ENCODE results near the gene RPS6KB2. TPM values are rescaled to one million over a fixed set of nuclear protein-coding genes. Genes with fewer than 3 reads are reported as not detected.
"Not testable (repeated sequence)": the region's sequence is repeated elsewhere in the genome, so short reads cannot be mapped to it uniquely, and the experiment has no call there.

The RPS6KB2 gene
- total and polyA plus RNA-seq, 2 experiments from 2014 or later, result 29.5 to 41.3 TPM

GRCh38 chr11:67402192-67402839, 26.0 kb upstream of the RPS6KB2 start:
- ATAC-seq; H3K9me3 Mint-ChIP-seq; H3K27ac Mint-ChIP-seq; DNase-seq (ENCODE audit: low spot score); H3K27me3 ChIP-seq (ENCODE audit: insufficient read depth); H3K36me3 ChIP-seq (ENCODE audit: insufficient read depth); H3K9me2 ChIP-seq (ENCODE audit: insufficient read depth); H4K20me1 ChIP-seq (replicated peaks; ENCODE audit: insufficient read depth); H3F3A ChIP-seq (replicated peaks; ENCODE audit: low read depth): not testable (repeated sequence)
- Histone ChIP-seq H2AFZ (peak overlapping the region; percentile 82), H3K79me2 (replicated peaks; ENCODE audit: insufficient read depth) (peaks cover 16% of the 10 kb centered on the region), H3K4me2 (peak overlapping the region; percentile 73), H3K4me1 (ENCODE audit: insufficient read depth) (peaks cover 11% of the 10 kb centered on the region; the same call in 1 of the 2 replicates), H3K27ac (ENCODE audit: low read depth) (peak overlapping the region; percentile 91), H3K4me3 (peak overlapping the region; percentile 48)
- Mint-ChIP-seq H3K27me3 (ENCODE audit: insufficient read depth, low read depth, poor library complexity) (peaks cover 10% of the 10 kb centered on the region), H3K4me3 (peak overlapping the region; percentile 62; the same call in 2 of the 3 replicates), H3K36me3 (ENCODE audit: low read depth) (peaks cover 28% of the 10 kb centered on the region), H3K4me1 (peaks cover 23% of the 10 kb centered on the region)

DNA sequence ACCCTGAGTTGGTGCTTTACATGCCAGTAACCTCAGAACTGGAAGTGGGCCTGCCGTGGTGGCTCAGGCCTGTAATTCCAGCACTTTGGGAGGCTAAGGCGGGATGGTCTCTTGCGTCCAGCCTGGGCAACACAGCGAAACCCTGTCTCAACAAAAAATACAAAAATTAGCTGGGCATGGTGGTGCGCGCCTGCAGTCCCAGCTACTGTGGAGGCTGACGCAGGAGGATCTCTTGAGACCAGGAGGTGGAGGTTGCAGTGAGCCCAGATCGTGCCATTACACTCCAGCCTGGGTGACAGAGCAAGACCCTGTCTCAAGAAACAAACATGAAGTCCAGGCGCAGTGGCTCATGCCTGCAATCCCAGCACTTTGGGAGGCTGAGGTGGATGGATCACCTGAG, 25.2 kb upstream of the RPS6KB2 start:
- not testable (repeated sequence) for ATAC-seq; H3K36me3 ChIP-seq (ENCODE audit: insufficient read depth); DNase-seq (ENCODE audit: low spot score); H3K27ac Mint-ChIP-seq; H3F3A ChIP-seq (replicated peaks; ENCODE audit: low read depth); H4K20me1 ChIP-seq (replicated peaks; ENCODE audit: insufficient read depth); H3K27ac ChIP-seq (ENCODE audit: low read depth); H3K4me2 ChIP-seq; H3K4me1 ChIP-seq (ENCODE audit: insufficient read depth); H3K27me3 ChIP-seq (ENCODE audit: insufficient read depth); H3K4me3 ChIP-seq; H2AFZ ChIP-seq; H3K4me3 Mint-ChIP-seq; H3K9me2 ChIP-seq (ENCODE audit: insufficient read depth); H3K9me3 Mint-ChIP-seq
- Mint-ChIP-seq H3K4me1 (peaks cover 19% of the 10 kb centered on the region), H3K36me3 (ENCODE audit: low read depth) (peaks cover 21% of the 10 kb centered on the region), H3K27me3 (ENCODE audit: insufficient read depth, low read depth, poor library complexity) (peaks cover 15% of the 10 kb centered on the region)
- peaks cover 16% of the 10 kb centered on the region for H3K79me2 ChIP-seq (replicated peaks; ENCODE audit: insufficient read depth)

GRCh38 chr11:67404515-67405195, 23.6 kb upstream of the RPS6KB2 start:
- no peaks in the 10 kb centered on the region for H3F3A ChIP-seq (replicated peaks; ENCODE audit: low read depth)
- no peaks in the 10 kb centered on the region for H3K9me3 Mint-ChIP-seq
- no peak overlapping the region for H3K4me3 Mint-ChIP-seq
- no peak overlapping the region for H3K4me2 ChIP-seq
- H3K4me1 Mint-ChIP-seq, result peaks cover 18% of the 10 kb centered on the region
- ATAC-seq, result no peak
- H3K4me1 ChIP-seq (ENCODE audit: insufficient read depth), result peaks cover 11% of the 10 kb centered on the region; the same call in 1 of the 2 replicates
- no peak for DNase-seq (ENCODE audit: low spot score)
- H3K27me3 Mint-ChIP-seq (ENCODE audit: insufficient read depth, low read depth, poor library complexity), result peaks cover 20% of the 10 kb centered on the region
- no peak overlapping the region for H2AFZ ChIP-seq
- H3K9me2 ChIP-seq (ENCODE audit: insufficient read depth), result no peaks in the 10 kb centered on the region
- peaks cover 15% of the 10 kb centered on the region for H3K79me2 ChIP-seq (replicated peaks; ENCODE audit: insufficient read depth)
- H3K4me3 ChIP-seq, result no peak overlapping the region
- TF ChIP-seq REST (IDR thresholded peaks at IDR 0.05; ENCODE audit: unreplicated experiment), result no peak
- H3K36me3 Mint-ChIP-seq (ENCODE audit: low read depth), result peaks cover 9% of the 10 kb centered on the region
- H3K27ac Mint-ChIP-seq, result peak overlapping the region; percentile 47; the same call in 1 of the 2 replicates
- H3K27me3 ChIP-seq (ENCODE audit: insufficient read depth), result no peaks in the 10 kb centered on the region
- no peak overlapping the region for H3K27ac ChIP-seq (ENCODE audit: low read depth)
- peaks cover 8% of the 10 kb centered on the region; the same call in 1 of the 2 replicates for H4K20me1 ChIP-seq (replicated peaks; ENCODE audit: insufficient read depth)
- H3K36me3 ChIP-seq (ENCODE audit: insufficient read depth), result no peaks in the 10 kb centered on the region
